GM19397 (cell line): ENCODE results near the gene DLGAP1.
"Not testable (repeated sequence)": the region's sequence is repeated elsewhere in the genome, so short reads cannot be mapped to it uniquely, and the experiment has no call there.

Source experiments
- ATAC-seq: cut with Tn5 transposase; IDR thresholded peaks from one replicate; pipeline ENCODE4 v1.9.1; 2021; ENCODE audit warnings: mild to moderate bottlenecking, moderate library complexity; ENCODE audit not compliant: unreplicated experiment

DLGAP1 gene

DNA sequence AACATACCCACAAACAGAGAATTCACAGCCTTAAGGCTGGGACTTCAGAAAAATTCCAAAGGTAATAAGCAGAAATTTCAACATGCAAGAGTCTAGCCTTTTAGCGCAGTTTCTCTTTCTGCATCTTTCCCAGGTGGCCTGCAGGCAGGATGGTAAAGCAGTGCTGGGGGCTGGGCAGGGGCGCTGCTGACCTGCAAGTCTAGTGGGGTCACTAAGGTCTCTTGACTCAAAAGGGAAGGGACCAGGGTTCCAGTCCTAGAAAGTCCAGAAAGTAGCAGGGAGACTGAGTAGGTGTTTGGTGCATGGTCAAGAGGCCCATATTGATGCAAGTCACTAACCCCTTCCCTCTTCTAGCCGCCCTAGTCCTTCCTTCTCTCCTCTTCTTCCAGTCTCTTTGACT is 835.9 kb downstream of the DLGAP1 start:
- no peak for ATAC-seq

- ATAC-seq, result no peak
Observed at GRCh38 chr18:3616744-3617143, 838.4 kb downstream of the DLGAP1 start.

DNA sequence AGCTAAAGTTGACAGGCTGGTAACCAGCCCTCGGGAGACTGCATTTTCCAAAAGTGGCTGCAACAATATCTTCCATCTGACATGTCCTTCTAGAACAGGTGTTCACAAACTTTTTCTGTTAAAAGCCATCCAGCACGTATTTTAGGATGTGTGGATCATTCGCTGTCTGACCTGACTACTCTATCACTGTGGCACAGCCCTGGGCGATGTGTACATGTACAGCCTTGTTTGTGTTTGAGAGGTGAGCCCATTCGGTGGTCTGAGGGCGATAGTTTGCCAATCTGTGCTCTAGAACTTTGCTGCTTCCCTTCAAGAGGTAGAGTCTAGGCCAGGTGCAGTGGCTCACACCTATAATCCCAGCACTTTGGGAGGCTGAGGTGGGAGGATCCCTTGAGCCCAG is 839.0 kb downstream of the DLGAP1 start:
- no peak for ATAC-seq

- ATAC-seq, result no peak
Observed at GRCh38 chr18:3615374-3615985, 839.6 kb downstream of the DLGAP1 start.

- ATAC-seq, result no peak
Observed at GRCh38 chr18:3612315-3612714, 842.8 kb downstream of the DLGAP1 start.

DNA sequence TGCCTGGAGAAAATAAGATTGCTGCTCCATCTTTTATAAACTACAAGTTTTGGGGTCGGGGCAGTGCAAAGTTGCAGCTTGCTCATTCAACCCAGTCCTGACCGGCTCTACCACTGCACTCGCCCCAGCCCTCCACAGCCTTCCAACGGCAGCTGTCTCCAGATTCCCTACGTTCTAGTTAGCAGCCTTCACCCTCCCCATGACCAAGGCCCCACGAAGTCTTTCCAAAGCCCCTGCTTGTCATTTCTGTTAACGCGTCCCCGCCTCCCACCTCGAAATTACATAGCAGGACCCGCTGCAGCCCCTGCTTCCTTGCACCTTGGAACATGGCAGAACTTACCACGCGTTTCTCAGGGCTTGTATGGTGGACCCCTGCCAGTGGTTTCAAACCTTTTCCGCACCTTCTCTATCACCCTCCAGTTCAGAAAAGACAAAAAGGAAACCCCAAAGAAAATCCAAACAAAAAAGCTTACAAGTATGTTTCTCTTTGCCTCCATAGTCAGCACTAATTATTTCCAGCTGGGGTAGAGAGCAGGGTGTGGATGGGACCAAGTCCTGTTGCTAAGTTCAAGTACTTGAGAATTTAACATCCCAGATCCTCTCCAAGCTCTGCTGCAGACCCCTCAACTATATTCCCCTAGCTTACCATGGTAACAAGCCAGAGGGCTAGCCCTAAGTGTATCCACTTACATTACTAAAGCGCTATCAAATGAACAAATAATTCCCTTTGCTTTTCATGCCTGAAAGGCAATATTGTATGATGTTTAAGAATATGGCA is 843.6 kb downstream of the DLGAP1 start:
- no peak for ATAC-seq

DNA sequence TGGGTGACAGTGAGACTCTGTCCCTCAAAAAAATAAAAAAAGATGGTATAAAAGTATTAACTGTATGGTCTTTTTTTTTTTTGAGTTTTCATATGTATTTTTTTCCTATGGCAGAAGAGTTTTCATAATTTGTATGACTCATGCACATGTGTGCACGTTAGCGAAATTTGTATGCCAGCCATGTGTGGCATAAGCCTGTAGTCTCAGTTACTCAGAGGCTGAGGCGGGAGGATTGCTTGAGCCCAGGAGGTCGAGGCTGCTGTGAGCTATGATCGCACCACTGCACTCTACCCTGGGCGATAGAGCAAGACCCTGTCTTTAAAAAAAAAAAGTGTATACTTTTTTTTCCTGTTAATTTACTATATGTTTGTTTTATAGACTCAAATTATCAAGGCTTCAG is 844.3 kb downstream of the DLGAP1 start:
- no peak for ATAC-seq

GRCh38 chr18:3610188-3610708 is 844.9 kb downstream of the DLGAP1 start:
- no peak for ATAC-seq

DNA sequence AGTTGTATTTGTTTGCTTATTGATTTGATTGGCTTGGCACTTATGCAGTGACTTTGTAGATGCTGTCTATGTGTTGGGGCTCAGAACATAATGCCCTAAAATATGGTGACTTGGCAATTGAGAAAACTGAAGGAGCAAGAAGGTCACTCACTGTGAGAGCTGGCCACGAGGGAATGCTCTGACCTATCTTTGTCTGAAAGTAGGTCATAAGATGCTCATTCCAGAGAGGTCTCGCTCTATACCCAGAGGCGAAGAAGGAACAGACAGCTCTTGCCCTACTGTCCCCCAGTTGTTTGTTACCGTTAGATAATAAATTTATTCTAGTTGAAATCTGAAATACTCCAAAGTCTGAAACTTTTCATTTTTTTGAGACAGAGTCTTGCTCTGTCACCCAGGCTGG is 846.6 kb downstream of the DLGAP1 start:
- no peak for ATAC-seq

DNA sequence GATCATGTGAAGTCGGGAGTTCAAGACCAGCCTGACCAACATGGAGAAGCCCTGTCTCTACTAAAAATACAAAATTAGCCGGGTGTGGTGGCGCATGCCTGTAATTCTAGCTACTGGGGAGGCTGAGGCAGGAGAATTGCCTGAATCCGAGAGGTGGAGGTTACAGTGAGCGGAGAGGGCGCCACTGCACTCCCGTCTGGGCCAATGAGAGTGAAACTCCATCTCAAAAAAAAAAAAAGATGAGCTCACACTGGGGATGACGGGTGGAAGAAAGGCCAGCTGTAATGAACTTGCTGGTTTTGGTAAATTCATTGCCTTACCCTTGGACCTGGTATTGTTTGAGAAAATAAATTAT is 847.0 kb downstream of the DLGAP1 start:
- not testable (repeated sequence) for ATAC-seq

- ATAC-seq, result no peak
Observed at GRCh38 chr18:3607309-3608098, 847.6 kb downstream of the DLGAP1 start.

DNA sequence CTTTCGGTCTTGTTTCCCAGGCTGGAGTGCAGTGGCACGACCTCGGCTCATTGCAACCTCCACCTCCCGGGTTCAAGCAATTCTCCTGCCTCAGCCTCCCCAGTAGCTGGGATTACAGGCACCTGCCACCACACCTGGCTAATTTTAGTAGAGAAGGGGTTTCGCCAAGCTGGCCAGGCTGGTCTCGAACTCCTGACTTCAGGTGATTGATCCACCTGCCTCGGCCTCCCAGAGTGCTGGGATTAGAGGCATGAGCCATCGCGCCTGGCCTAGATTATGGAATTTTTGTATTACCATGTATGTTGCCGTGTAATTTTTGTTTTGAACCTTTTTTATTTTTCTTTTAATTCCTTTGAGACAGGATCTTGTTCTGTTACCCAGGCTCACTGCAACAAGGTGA is 848.2 kb downstream of the DLGAP1 start:
- ATAC-seq, result not testable (repeated sequence)

DNA sequence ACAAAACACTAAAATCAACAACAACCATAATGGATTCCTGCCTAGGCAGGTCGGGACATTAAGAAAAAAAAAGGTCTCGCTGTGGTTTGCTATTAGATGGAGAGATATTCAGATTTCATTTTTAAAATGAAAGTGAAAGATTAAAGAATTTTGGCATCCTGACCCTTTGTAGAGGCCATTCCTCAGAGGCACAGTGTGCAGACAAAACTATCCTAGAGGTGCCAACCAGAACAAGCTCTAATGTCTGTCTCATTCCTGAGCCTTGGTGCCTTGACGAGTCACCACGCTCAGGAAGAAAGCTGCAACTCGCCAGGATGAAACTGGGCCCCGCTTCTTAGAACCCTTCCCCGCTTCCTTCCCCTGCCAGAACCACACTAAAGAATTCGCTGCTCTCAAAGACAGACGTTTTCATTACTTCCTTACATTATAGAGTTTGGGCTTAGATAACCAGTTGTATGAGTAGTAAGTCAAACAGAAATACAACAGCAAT is 849.1 kb downstream of the DLGAP1 start:
- no peak for ATAC-seq

GRCh38 chr18:3605486-3605952 is 849.6 kb downstream of the DLGAP1 start:
- ATAC-seq, result no peak

- ATAC-seq, result peak; percentile 80
Observed at GRCh38 chr18:3604498-3605408, 850.4 kb downstream of the DLGAP1 start.

GRCh38 chr18:3604235-3604497 is 850.9 kb downstream of the DLGAP1 start:
- ATAC-seq, result no peak

GRCh38 chr18:3603421-3604234 is 851.5 kb downstream of the DLGAP1 start:
- no peak for ATAC-seq

- ATAC-seq, result not testable (repeated sequence)
Observed at GRCh38 chr18:3601106-3601755, 853.9 kb downstream of the DLGAP1 start.

GRCh38 chr18:3599861-3600260 is 855.2 kb downstream of the DLGAP1 start:
- no peak for ATAC-seq
